GM23338 (cell line): ENCODE data around the gene CST9L. TPM values are rescaled to one million over a fixed set of nuclear protein-coding genes. Genes with fewer than 3 reads are reported as not detected.

Experiments used
- ATAC-seq: fragments of 200-7000 bp; cut with Tn5 transposase; 3 replicates; pipeline ENCODE4 v1.9.1; 2020
- DNase-seq: peaks from one replicate; pipeline ENCODE4 v3.0.0-alpha.2; 2015; ENCODE audit warnings: low spot score
- H2AFZ ChIP-seq: fragments of 200-600 bp; sonication (generic); 2 replicates; pipeline ENCODE4 v1.8.0; 2016; ENCODE audit warnings: antibody characterized with exemption, mild to moderate bottlenecking, moderate library complexity
- H3F3A ChIP-seq: fragments of 200-600 bp; sonication (generic); replicated peaks from 2 replicates; pipeline ENCODE4 v1.8.0; 2017; ENCODE audit warnings: antibody characterized with exemption, mixed run types, low read depth
- H3K27ac ChIP-seq: fragments of 200-600 bp; sonication (generic); 2 replicates; pipeline ENCODE4 v1.6.1; 2016; ENCODE audit warnings: low read depth
- H3K27me3 ChIP-seq: fragments of 200-600 bp; sonication (generic); 2 replicates; pipeline ENCODE4 v1.8.0; 2016; ENCODE audit warnings: mild to moderate bottlenecking, mixed run types, moderate library complexity; ENCODE audit not compliant: insufficient read depth
- H3K36me3 ChIP-seq: fragments of 200-600 bp; sonication (generic); 2 replicates; pipeline ENCODE4 v1.8.0; 2016; ENCODE audit warnings: mild to moderate bottlenecking; ENCODE audit not compliant: insufficient read depth
- H3K4me1 ChIP-seq: fragments of 200-600 bp; sonication (generic); 2 replicates; pipeline ENCODE4 v1.8.0; 2016; ENCODE audit warnings: mild to moderate bottlenecking, moderate library complexity; ENCODE audit not compliant: insufficient read depth
- H3K4me2 ChIP-seq: fragments of 200-600 bp; sonication (generic); 2 replicates; pipeline ENCODE4 v1.7.1; 2017; ENCODE audit warnings: mixed run types
- H3K4me3 ChIP-seq: fragments of 200-600 bp; sonication (generic); 2 replicates; pipeline ENCODE4 v1.6.1; 2016; ENCODE audit warnings: mixed run types
- H3K79me2 ChIP-seq: fragments of 200-600 bp; sonication (generic); replicated peaks from 2 replicates; pipeline ENCODE4 v1.8.0; 2017; ENCODE audit warnings: mild to moderate bottlenecking; ENCODE audit not compliant: insufficient read depth
- H3K9me2 ChIP-seq: fragments of 200-600 bp; sonication (generic); 2 replicates; pipeline ENCODE4 v1.8.0; 2017; ENCODE audit not compliant: insufficient read depth
- H4K20me1 ChIP-seq: fragments of 200-600 bp; sonication (generic); replicated peaks from 2 replicates; pipeline ENCODE4 v1.8.0; 2017; ENCODE audit warnings: mild to moderate bottlenecking; ENCODE audit not compliant: insufficient read depth
- H3K27ac Mint-ChIP-seq: 2 replicates; pipeline ENCODE4 v1.8.0; 2020; ENCODE audit warnings: inconsistent platforms, mild to moderate bottlenecking, moderate library complexity, mixed read lengths
- H3K27me3 Mint-ChIP-seq: 3 replicates; pipeline ENCODE4 v1.8.0; 2022; ENCODE audit warnings: low read depth, mild to moderate bottlenecking, moderate library complexity, mixed read lengths, inconsistent platforms; ENCODE audit not compliant: insufficient read depth, poor library complexity
- H3K36me3 Mint-ChIP-seq: 3 replicates; pipeline ENCODE4 v1.8.0; 2021; ENCODE audit warnings: low read depth, mild to moderate bottlenecking, inconsistent platforms, moderate library complexity, mixed read lengths
- H3K4me1 Mint-ChIP-seq: 3 replicates; pipeline ENCODE4 v1.8.0; 2020; ENCODE audit warnings: mild to moderate bottlenecking, inconsistent platforms, mixed read lengths
- H3K4me3 Mint-ChIP-seq: 3 replicates; pipeline ENCODE4 v1.8.0; 2021; ENCODE audit warnings: moderate library complexity, mild to moderate bottlenecking, inconsistent platforms, mixed read lengths
- H3K9me3 Mint-ChIP-seq: 3 replicates; pipeline ENCODE4 v1.8.0; 2020; ENCODE audit warnings: moderate library complexity, mild to moderate bottlenecking, inconsistent platforms, mixed read lengths
- CREB1 ChIP-seq: fragments of 250-450 bp; sonication (Bioruptor Pico); IDR thresholded peaks from 2 replicates; pipeline ENCODE4 v1.5.0; 2020; ENCODE audit warnings: low read depth, mild to moderate bottlenecking, moderate library complexity
- CTCF ChIP-seq, 2 experiments: fragments of 200-600 bp in 1 of 2; sonication (generic) in 1 of 2; conservative IDR thresholded peaks; 2 replicates each; pipeline versions ENCODE4 v1.5.1 to v1.6.1; 2016 to 2017; ENCODE audit warnings: antibody characterized with exemption in 2 of 2, low read depth in 2 of 2, mild to moderate bottlenecking in 2 of 2, moderate library complexity in 1 of 2
- ETS1 ChIP-seq: IDR thresholded peaks from 2 replicates; pipeline ENCODE4 v1.6.1; 2016; ENCODE audit warnings: antibody characterized with exemption
- EZH2 ChIP-seq: fragments of 200-600 bp; sonication (generic); IDR thresholded peaks from one replicate; pipeline ENCODE4 v1.8.0; 2017; ENCODE audit warnings: antibody characterized with exemption, mild to moderate bottlenecking, low read depth; ENCODE audit not compliant: unreplicated experiment
- NANOG ChIP-seq: IDR thresholded peaks from 2 replicates; pipeline ENCODE4 v1.6.1; 2016; ENCODE audit warnings: antibody characterized with exemption, borderline replicate concordance
- POLR2AphosphoS5 ChIP-seq: IDR thresholded peaks from 2 replicates; pipeline ENCODE4 v1.6.1; 2016; ENCODE audit warnings: antibody characterized with exemption, low read depth
- REST ChIP-seq: IDR thresholded peaks from one replicate; pipeline ENCODE4 v1.6.1; 2018; ENCODE audit warnings: antibody characterized with exemption; ENCODE audit not compliant: unreplicated experiment
- STAT1 ChIP-seq: IDR thresholded peaks from one replicate; pipeline ENCODE4 v1.6.1; 2016; ENCODE audit warnings: antibody characterized with exemption; ENCODE audit not compliant: unreplicated experiment
- ZNF331 ChIP-seq: fragments of 250-450 bp; sonication (Bioruptor Pico); IDR thresholded peaks from 2 replicates; pipeline ENCODE4 v1.5.0; 2020; ENCODE audit warnings: low read depth, mild to moderate bottlenecking, moderate library complexity
- ZNF462 ChIP-seq: fragments of 250-450 bp; sonication (Bioruptor Pico); IDR thresholded peaks from 2 replicates; pipeline ENCODE4 v1.5.0; 2020; ENCODE audit warnings: mild to moderate bottlenecking, moderate library complexity
- polyA plus RNA-seq: library from polyadenylated mRNA; unstranded; fragments of >200 nt; fragmentation: Nextera tagmentation; extraction: Ambion mirVana; gene quantifications from 2 replicates; pipeline ENCODE4 v1.2.1, GENCODE V29; 2016
- total RNA-seq: library from RNA; depleted of rRNA; stranded (reverse); fragments of >200 nt; shearing (Covaris generic); gene quantifications from 2 replicates; pipeline ENCODE4 v1.2.3, GENCODE V29; 2014

CST9L gene
- total and polyA plus RNA-seq, 2 experiments from 2014 or later, result not detected

GRCh38 chr20:23551786-23552185 lies 16.5 kb downstream of the CST9L start:
- Histone ChIP-seq H3K79me2 (no peaks in the 10 kb centered on the region), H3K4me3 (no peak overlapping the region), H3K4me2 (no peak overlapping the region), H3K27me3 (no peaks in the 10 kb centered on the region), H3K27ac (no peak overlapping the region), H3F3A (no peaks in the 10 kb centered on the region), H3K9me2 (0 out of 2 replicates have a peak, but pooled peaks cover 6% of the 10 kb centered on the region), H3K36me3 (0 out of 2 replicates have a peak, but pooled peaks cover under 1% of the 10 kb centered on the region), H2AFZ (no peak overlapping the region), H4K20me1 (no peaks in the 10 kb centered on the region), H3K4me1 (no peaks in the 10 kb centered on the region)
- Mint-ChIP-seq H3K9me3 (peaks cover 5% of the 10 kb centered on the region; the same call in 1 of the 3 replicates), H3K4me1 (no peaks in the 10 kb centered on the region; the same call in 1 of the 3 replicates), H3K27ac (no peak overlapping the region), H3K36me3 (no peaks in the 10 kb centered on the region), H3K27me3 (peaks cover 6% of the 10 kb centered on the region), H3K4me3 (no peak overlapping the region)
- TF ChIP-seq POLR2AphosphoS5 (no peak), CTCF (conservative IDR thresholded peaks at IDR 0.05; ENCODE audit: low read depth in 2 of 2) (no peak), ZNF331 (CRISPR knock-in tag) (no peak), REST (no peak), CREB1 (CRISPR knock-in tag) (no peak), STAT1 (no peak), NANOG (no peak), ETS1 (no peak), ZNF462 (CRISPR knock-in tag) (no peak), EZH2 (no peak)
- ATAC-seq, result no peak
- DNase-seq, result no peak
